Bone marrow (tissue), 2 donors: ENCODE measurements around the gene RAB11FIP4.

Experiments
- DNase-seq, 2 donors: peaks; one replicate each; lab custom pipeline; 2025; lab: John Stamatoyannopoulos, UW

RAB11FIP4 gene

GRCh38 chr17:31405890-31406371 lies 14.5 kb downstream of the RAB11FIP4 start:
- DNase-seq, result no peak

- no peak for DNase-seq
These were observed 17.1 kb downstream of the RAB11FIP4 start for GRCh38 chr17:31408586-31408985.

GRCh38 chr17:31411707-31412285 lies 20.3 kb downstream of the RAB11FIP4 start:
- DNase-seq, result no peak

- DNase-seq, result no peak
These were observed 21.0 kb downstream of the RAB11FIP4 start for GRCh38 chr17:31412511-31412910.

GRCh38 chr17:31413081-31413799 lies 21.8 kb downstream of the RAB11FIP4 start:
- DNase-seq, result no peak

- DNase-seq, result no peak
These were observed 22.5 kb downstream of the RAB11FIP4 start for GRCh38 chr17:31413874-31414549.

- no peak for DNase-seq
These were observed 23.1 kb downstream of the RAB11FIP4 start for GRCh38 chr17:31414550-31414918.

GRCh38 chr17:31415004-31415454 lies 23.6 kb downstream of the RAB11FIP4 start:
- DNase-seq, result peak in 1 of 2 donors; percentile 30

GRCh38 chr17:31415640-31416502 lies 24.4 kb downstream of the RAB11FIP4 start:
- no peak for DNase-seq

- no peak for DNase-seq
These were observed 25.0 kb downstream of the RAB11FIP4 start for GRCh38 chr17:31416503-31416923.

GRCh38 chr17:31417051-31417792 lies 25.7 kb downstream of the RAB11FIP4 start:
- no peak for DNase-seq

GRCh38 chr17:31418773-31419350 lies 27.4 kb downstream of the RAB11FIP4 start:
- no peak for DNase-seq

- no peak for DNase-seq
These were observed 31.0 kb downstream of the RAB11FIP4 start for GRCh38 chr17:31422443-31422842.

GRCh38 chr17:31424944-31425281 lies 33.4 kb downstream of the RAB11FIP4 start:
- no peak for DNase-seq

- DNase-seq, result no peak
These were observed 34.0 kb downstream of the RAB11FIP4 start for GRCh38 chr17:31425282-31426040.

GRCh38 chr17:31427684-31428083 lies 36.2 kb downstream of the RAB11FIP4 start:
- DNase-seq, result no peak

GRCh38 chr17:31428111-31428510 lies 36.6 kb downstream of the RAB11FIP4 start:
- DNase-seq, result no peak

GRCh38 chr17:31428512-31428911 lies 37.0 kb downstream of the RAB11FIP4 start:
- no peak for DNase-seq

- DNase-seq, result no peak
These were observed 39.8 kb downstream of the RAB11FIP4 start for GRCh38 chr17:31431098-31431851.
